Pancreas (tissue), 10 donors: Measurements from ENCODE around the gene MED28. TPM values are rescaled to one million over a fixed set of nuclear protein-coding genes. Genes with fewer than 3 reads are reported as not detected.

Source experiments
- ATAC-seq, 4 donors: fragments of 200-7000 bp; cut with Tn5 transposase; one replicate each; pipeline versions ENCODE4 v1.8.0 to v1.9.1; 2020; ENCODE audit warnings: mild to moderate bottlenecking in 4 of 4, moderate library complexity in 4 of 4
- DNase-seq, 6 donors: peaks; one replicate each; pipeline ENCODE4 v3.0.0-alpha.2; 2020
- FAIRE-seq: peaks from 2 replicates; lab custom pipeline; 2012; peaks lifted over from hg19 to GRCh38; lab: Jason Lieb, UNC
- H3K27ac ChIP-seq, 4 donors: fragments of 200-600 bp; sonication (generic); 1 replicate in 3 of 4; 2 replicates in 1 of 4; pipeline versions ENCODE4 v1.5.0 to v1.8.0; 2020
- H3K27me3 ChIP-seq, 4 donors: fragments of 200-600 bp; one replicate each; pipeline ENCODE4 v1.8.0; 2021
- H3K36me3 ChIP-seq, 3 donors: fragments of 200-600 bp; sonication (generic) in 1 of 3; one replicate each; pipeline versions ENCODE4 v1.5.0 to v1.8.0; 2020 to 2021
- H3K4me1 ChIP-seq, 3 donors: fragments of 200-600 bp; one replicate each; pipeline ENCODE4 v1.8.0; 2021
- H3K4me3 ChIP-seq, 4 donors: fragments of 200-600 bp; sonication (generic) in 2 of 4; one replicate each; pipeline versions ENCODE4 v1.5.0 to v1.8.0; 2020 to 2021
- H3K9me3 ChIP-seq, 4 donors: fragments of 200-600 bp; one replicate each; pipeline ENCODE4 v1.8.0; 2021
- CTCF ChIP-seq, 4 donors: fragments of 200-600 bp; sonication (generic) in 3 of 4; IDR thresholded peaks; one replicate each; pipeline versions ENCODE4 v1.5.0 to v1.8.0; 2021; ENCODE audit warnings: antibody characterized with exemption in 4 of 4
- WGBS, 2 donors: extraction: QIAGEN DNeasy Blood & Tissue Kit; methylation state at CpG; one replicate each; pipeline ENCODE4 v1.1.7; 2013; 5-methylcytosine and 5-hydroxymethylcytosine counted together
- intact Hi-C, 3 donors: fragments of 100-400 bp; cut with DNase I; formaldehyde crosslinking; loops; one replicate each; pipeline versions ENCODE4 v1.11.1 to v1.14.2; 2022
- polyA plus RNA-seq, 2 donors: library from polyadenylated mRNA; stranded (reverse); fragments of 200-250 nt; gene quantifications; one replicate each; pipeline ENCODE4 v1.2.3, GENCODE V29; 2013
- total RNA-seq, 6 donors: library from RNA; stranded (reverse); fragmentation: NEBNext Ultra II Directional in 4 of 6; extraction: Animal tissue kit (Norgen Biotek cat#: 25700) in 4 of 6; gene quantifications; one replicate each; pipeline versions ENCODE4 v1.2.1 to v1.2.4, GENCODE V29; 2021 to 2023
- donor health status: healthy with polysubstance abuse.
- donor health status: DM: no; HTN: no; CAD: no; lungs with moderate emphysema.
- donor health status: DM: no; HTN: no; CAD: no.
- donor health status: control.
- donor health status: control.
- donor health status: Bipolar disorder and iron deficiency.
- donor health status: DM: yes; HTN: yes; CAD: no.
- donor health status: DM: no; HTN: no; CAD: no.
- donor health status: DM: no; HTN: no; CAD: no.
- donor health status: DM: yes; HTN: yes; CAD: no.

MED28 gene
- total and polyA plus RNA-seq, 8 donors, result 5.1 to 28.5 (median 12.4) TPM

GRCh38 chr4:17576932-17577664 is 37.3 kb upstream of the MED28 start, which contains the start of gene LAP3:
Gene LAP3 (plus strand): TSS chr4:17577198. CDS start chr4:17577466, 268 bp downstream.
- WGBS, 2 donors, result 0% methylated on average over 89 to 91 of the region's 91 CpGs
- H3K4me1 ChIP-seq, result peaks cover 0 to 8% (median 5%) of the 10 kb centered on the region in 3 donors
- peak within 1 kb of the TSS; percentile 66 to 87 (median 82) for H3K27ac ChIP-seq
- H3K4me3 ChIP-seq, result peak within 1 kb of the TSS; percentile 58 to 85 (median 78)
- peak; percentile 96 to 99 (median 98) for ATAC-seq
- FAIRE-seq, result peak; percentile 81
- peak; percentile 96 to 100 (median 98) for DNase-seq
- no peaks in the 10 kb centered on the region for H3K9me3 ChIP-seq
- intact Hi-C loops, result no loop called here
- H3K27me3 ChIP-seq, result no peaks in the 10 kb centered on the region
- no peaks in the 10 kb centered on the region for H3K36me3 ChIP-seq
- no peak for TF ChIP-seq CTCF (IDR thresholded peaks at IDR 0.05)

- DNase-seq, result peak; percentile 20 to 72 (median 40)
- Histone ChIP-seq H3K27ac (peak overlapping the region; percentile 66 to 87 (median 82)), H3K9me3 (no peaks in the 10 kb centered on the region), H3K27me3 (no peaks in the 10 kb centered on the region), H3K4me3 (peak overlapping the region; percentile 58 to 85 (median 78)), H3K36me3 (no peaks in the 10 kb centered on the region), H3K4me1 (peaks cover 0 to 8% (median 5%) of the 10 kb centered on the region in 3 donors)
- no peak for TF ChIP-seq CTCF (IDR thresholded peaks at IDR 0.05)
- intact Hi-C loops, result no loop called here
- peak; percentile 16 to 30 (median 28) for ATAC-seq
- WGBS, 2 donors, result 4 to 5% methylated on average over 33 of the region's 33 CpGs
- no peak for FAIRE-seq
These were observed 36.6 kb upstream of the MED28 start for GRCh38 chr4:17577665-17578481.

- H3K36me3 ChIP-seq, result peaks cover 0 to 5% (median 4%) of the 10 kb centered on the region in 3 donors
- TF ChIP-seq CTCF (IDR thresholded peaks at IDR 0.05), result no peak
- FAIRE-seq (no peak), DNase-seq (no peak), ATAC-seq (no peak)
- peaks cover 0 to 8% (median 5%) of the 10 kb centered on the region in 3 donors for H3K4me1 ChIP-seq
- peak overlapping the region in 2 of 4 donors; percentile 58 to 85 for H3K4me3 ChIP-seq
- peak overlapping the region in 1 of 4 donors; percentile 85 for H3K27ac ChIP-seq
- H3K9me3 ChIP-seq, result no peaks in the 10 kb centered on the region
- no peaks in the 10 kb centered on the region for H3K27me3 ChIP-seq
- intact Hi-C loops, result no loop called here
- WGBS, 2 donors, result 62 to 75% methylated on average over 6 of the region's 6 CpGs
These were observed 36.0 kb upstream of the MED28 start for GRCh38 chr4:17578482-17578891.

GRCh38 chr4:17580969-17581368 is 33.5 kb upstream of the MED28 start:
- 75 to 79% methylated on average over 7 of the region's 7 CpGs for WGBS, 2 donors

More at GRCh38 chr4:17580969-17581368, 33.5 kb upstream of the MED28 start:
- Histone ChIP-seq H3K4me3 (no peak overlapping the region), H3K27ac (peak overlapping the region in 1 of 4 donors; percentile 33), H3K36me3 (peaks cover under 1 to 28% (median 8%) of the 10 kb centered on the region in 3 donors), H3K4me1 (peaks cover 0 to 8% (median 5%) of the 10 kb centered on the region in 3 donors), H3K27me3 (no peaks in the 10 kb centered on the region), H3K9me3 (no peaks in the 10 kb centered on the region)
- ATAC-seq (no peak), FAIRE-seq (no peak), DNase-seq (no peak)
- intact Hi-C loops, result no loop called here
- no peak for TF ChIP-seq CTCF (IDR thresholded peaks at IDR 0.05)
